ENCODE results near the gene RRP1B.

RRP1B gene

DNA sequence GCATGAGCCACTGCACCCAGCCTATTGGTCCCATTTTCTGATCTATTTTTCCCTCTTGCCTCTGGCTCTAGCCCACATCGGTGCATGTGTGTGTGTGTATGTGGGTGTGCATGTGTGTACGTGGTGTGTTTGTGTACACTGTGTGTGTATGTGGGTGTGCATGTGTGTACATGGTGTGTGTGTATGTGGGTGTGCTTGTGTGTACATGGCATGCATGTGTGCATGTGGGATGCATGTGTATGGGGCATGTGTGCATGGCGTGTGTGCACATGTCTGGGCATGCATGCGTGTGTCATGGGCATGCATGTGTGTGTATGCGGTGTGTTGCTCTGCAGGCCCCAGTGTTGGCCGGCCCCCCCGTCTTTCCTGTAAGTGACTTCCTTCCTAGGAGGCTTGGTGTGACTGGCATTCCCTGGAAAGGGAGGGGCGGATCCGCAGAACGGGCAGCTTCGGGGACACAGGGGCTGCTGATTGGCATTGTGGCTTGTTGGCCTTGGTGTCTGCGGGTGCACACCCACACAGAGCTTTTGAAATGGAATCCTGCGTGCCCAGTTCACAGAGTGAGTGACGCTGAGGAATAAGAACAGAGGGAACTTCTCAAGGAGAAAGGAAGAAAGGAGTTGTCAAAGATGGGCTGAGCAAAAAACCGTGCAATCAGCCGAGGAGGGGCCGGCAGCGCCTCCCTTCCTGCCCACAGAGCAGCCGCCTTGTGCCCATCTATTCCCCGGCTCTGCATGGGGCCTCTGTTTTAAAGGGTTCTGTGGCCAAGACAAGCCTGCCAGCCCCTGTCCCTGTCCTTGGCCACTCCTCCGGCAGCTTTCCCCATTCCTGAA is 67.5 kb downstream of the RRP1B start:
- DNase-seq (ENCODE audit: low read depth), result no peak

DNA sequence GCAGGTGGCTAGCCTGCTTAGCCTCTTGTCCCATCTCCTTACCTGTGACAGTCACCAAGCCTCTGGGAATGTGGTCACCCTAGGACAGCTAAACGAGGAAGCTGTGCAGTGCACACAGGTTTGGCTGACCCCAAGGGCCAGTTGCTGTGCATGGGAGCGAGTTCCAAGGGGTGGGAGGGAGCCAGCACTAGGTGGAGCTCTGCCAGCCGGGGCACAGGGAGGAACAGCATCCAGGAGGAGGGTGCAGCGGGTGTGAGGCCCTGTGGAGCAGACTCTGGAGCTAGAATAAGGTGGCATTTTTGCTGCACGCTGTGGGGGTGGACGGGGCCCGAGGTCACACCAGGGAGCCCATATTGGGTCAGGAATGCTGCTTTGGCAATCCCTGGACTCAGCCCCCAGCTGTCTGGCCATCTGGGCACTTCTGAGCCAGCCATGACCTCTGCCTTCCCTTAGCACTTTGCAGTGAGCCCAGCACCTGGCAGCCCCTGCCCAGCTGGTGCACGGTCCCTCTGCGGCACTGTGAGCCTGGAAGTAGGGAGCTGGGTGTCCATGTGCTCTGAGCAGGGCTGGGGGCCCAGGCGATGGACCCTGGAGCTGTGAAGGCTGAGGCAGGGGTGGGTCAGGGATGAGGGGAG is 68.3 kb downstream of the RRP1B start:
- no peak for DNase-seq (ENCODE audit: low read depth)

DNA sequence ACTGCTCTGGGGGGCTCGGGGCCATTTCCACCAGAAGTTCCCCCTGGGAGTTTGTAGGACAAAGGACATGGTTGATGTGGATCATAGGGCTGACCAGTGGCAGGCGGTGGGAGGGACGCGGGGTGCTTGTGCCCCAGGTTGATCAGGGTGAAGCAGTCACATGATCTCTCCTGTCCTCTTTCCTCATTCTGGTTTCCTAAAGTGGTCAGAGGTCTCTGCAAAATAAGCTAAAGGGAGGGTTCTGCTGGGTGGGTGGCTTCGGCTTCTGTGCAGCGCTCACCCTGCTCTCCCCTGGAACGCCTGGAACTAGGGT is 68.8 kb downstream of the RRP1B start:
- DNase-seq (ENCODE audit: low read depth), result no peak

DNA sequence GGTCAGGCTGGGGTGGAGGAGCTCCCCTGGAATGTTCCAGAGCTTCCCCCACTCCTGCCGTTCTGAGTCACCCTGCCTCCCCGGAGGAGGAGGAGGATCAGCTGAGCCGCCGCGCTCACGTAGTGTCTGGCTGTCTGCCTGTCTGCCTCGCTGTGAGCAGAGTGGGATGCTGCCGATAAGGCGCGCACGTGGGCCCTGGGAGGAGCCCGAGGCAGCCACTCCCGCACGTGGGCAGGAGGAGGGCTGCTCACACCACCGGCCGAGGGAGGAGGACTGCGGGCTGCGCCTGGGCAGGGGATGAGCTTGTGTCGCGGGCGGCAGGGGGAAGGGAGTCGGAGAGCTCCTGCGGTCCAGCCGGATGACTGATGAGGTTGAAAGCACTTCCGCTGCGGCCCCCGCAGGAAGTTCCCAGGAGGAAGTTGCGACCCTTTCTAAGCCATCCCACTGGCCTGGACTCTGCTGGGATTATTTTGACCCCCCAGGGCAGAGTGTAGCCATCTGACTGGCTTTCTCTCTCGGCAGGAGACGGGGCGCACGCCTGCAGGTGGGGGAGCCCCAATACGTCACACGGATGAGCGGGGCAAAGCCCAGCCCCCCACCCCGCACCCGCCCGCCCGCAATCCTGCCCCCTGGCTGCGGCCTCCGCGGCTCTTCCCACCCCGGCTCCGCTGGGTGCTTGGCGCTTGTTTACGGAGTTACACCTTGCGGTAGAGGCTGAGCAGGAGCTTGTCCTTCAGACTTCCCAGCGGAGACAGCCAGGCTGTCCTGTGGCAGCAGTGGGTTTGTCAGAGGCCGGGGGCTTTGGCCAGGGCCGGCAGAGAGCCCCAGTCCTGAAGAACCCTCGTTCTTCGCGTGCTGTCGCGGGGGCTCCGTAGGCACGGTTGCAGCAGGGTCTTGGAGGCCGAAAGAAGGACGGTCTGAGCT is 69.4 kb downstream of the RRP1B start:
- DNase-seq (ENCODE audit: low read depth), result peak; percentile 59

DNA sequence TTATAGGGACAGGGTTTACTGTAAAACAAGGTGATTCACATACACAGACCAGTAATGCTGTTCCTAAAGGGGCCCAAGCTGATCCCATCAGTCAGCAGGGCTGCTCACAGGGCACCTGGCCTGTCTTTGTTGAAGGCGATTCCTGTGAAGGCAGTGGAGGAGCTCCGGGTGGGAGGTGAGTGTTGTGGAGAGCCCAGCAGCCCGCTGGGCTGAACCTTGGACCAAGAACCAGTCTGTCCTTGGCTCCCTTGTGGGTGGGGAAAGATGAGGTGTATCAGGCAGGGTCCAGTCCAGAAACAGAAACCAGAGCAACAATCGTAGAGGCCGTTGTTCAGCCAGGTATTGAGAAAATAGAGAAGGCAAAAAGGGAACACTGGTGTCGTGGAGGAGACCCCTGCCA is 72.1 kb downstream of the RRP1B start:
- DNase-seq (ENCODE audit: low read depth), result no peak

DNA sequence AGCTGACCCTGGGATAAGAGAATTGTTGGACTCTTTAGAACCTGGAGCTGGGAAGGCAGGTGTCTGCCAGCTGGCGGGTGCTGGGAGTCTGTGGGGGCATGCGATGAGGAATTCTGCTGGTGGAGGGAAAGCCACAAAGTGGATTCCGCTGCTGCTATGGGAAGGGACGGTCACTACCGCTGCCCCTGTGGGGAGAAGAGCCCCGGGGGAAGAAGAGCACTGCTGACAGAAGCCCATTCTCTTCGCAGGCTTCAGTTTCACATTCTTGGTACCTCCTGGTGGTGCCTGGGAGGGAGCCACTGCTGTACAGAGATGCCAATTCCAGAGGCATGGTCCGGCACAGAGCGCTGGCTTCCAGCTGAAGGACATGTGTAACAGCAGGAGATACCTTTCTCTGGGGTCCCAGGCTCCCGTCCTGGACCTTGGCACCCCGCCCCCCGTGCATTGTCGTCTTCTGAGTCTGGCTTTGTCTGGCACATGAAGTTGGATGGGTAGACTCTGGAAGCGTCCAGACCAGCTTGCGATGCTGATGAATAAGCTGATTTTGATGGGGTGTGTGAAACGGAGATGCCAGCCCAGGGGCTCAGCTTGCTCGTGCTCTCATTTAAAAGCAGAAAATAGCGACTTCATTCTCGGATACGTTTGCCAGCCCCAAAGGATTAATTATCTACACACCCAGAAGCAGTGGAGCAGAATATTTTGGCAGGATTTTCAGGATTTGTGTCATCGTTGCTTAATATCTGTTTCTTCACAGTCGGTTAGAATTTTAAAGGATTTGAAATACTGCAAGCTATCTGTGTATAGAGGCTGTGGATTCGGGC is 72.7 kb downstream of the RRP1B start:
- DNase-seq (ENCODE audit: low read depth), result no peak

DNA sequence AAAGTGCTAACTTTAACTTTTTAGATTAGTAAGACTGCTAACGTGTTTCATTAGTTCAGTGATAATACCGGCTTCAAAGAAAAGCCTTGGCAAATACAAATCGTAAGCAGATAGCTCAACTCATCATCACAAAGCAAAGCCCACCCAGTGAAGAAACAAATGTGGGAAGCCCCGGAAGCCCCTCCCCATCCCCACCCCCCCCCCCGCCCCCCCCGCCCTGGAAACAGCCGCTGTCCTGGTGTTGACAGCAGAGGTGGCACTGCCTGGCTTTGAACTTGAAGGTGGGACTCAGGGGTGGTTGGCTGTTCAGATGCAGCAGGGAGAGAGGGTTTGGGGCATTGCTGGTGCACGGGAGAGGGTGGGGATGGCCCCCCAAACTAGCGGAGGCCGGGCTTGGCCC is 73.7 kb downstream of the RRP1B start:
- DNase-seq (ENCODE audit: low read depth), result no peak

DNA sequence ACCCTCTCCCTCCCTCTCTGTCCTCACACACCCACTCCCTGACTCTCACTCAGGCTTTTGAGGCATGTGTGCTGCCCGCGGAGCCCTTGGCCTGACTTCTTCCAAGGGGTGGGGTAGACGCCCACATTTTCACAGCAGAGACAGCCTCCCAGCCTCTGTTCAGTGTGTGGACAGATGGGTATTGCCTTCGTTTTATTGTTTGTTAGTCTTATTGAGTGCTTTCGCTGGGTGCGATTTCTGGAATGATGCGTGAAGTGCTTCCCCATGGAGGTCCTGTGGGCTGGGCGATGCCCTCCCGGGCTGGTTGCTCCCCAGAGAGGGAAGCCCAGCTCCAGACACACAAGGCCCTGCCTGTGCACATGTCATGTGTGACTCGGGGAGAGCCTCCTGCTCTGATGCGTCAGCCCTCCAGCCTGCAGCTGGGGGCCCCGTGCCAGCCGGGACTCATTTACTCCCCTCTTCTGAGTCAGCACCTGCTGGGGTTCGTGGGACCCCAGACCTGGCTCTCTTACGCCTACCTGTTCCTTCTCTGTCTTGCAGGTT is 74.2 kb downstream of the RRP1B start:
- DNase-seq (ENCODE audit: low read depth), result no peak

DNA sequence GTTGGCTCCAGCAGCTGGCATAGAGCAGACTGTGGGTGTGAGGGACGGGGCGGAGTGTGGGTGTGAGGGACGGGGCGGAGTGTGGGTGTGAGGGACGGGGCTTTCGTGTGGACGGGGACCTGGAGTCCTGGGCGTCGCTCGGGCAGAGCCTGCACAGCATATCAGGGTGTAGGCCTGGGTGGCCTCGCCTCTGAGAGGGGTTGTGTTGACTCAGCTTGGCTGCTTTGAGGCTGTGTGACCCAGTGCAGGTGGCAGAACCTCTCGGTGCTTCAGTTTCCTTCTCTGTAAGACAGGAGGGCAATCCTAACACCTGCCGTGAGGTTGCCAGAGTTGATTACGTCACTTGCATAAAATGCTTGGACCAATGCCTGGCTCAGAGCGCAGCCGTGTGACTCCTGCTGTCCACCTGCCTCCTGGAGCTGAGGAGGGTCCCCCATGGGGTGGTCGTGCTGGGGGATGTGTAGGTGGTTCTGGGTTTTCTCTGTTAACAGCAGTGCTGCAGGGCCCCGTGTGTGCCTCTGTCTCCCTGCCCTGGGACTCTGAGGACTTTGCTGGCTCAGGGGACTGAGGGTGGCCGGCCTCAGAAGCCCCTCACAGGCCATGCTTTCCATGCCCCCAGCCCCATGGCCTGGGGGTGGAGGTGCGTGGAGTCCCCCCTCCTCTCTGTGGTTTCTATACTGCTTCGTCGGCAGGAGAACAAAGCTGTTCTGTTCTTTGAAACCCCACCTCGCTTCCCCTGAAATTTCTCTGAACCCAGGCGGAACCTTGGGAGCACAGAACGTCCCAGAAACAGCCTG is 75.0 kb downstream of the RRP1B start:
- no peak for DNase-seq (ENCODE audit: low read depth)

DNA sequence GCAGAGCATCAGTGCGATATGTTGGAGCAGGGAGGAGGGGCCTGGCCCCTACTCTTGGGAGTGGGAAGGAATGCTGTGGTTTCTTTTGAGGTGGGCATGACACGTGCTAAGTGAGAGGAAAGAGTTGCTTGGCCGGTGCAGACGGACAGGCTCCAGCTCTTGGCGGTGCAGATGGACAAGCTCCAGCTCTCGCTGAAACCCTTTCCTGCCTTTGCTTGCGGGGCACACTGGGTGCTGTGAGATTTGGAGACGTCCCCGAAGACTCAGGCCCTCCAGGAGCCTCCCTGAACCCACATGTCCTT is 75.5 kb downstream of the RRP1B start:
- DNase-seq (ENCODE audit: low read depth), result no peak

DNA sequence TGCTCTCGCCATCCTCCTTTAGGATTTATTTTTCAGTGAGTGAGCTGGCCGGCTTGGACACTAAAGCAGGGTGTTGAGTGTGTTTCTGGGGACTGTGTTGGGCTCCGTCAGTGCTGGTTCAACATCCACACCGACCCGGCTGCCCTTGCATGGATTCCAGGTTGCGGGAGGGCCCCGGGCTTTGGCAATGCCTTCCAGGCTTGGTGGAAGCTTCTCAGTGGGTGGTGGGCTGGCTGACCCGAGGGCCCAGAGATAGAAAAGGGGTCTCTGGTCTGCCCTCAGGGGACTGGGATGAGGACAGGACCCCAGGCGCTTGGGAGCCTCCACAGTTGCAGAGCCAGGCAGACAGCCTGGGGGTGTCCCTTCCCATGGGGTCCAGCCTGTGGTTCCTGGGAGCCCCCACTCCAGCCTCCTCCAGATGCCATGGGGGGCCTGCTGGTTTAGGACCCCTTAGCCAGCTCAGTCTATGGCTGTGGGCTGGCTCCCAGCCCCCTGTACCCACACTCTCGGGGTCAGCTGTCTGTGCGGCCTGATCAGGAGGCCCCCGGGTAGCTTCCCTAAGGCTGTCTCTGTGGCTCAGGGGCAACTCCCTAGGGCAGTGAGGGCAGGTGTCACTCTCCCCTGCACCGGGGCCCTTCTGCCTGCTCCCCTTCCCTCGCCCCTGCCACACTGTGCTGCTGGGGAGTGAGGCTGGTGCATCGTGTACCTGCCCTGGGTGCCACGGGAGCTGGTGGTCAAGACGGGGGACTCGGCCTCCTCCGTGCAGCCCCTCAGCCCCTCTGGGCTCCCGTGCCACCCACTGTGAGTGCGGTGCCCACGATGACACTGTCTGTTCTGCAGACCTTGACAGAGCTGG is 76.1 kb downstream of the RRP1B start:
- DNase-seq (ENCODE audit: low read depth), result no peak

DNA sequence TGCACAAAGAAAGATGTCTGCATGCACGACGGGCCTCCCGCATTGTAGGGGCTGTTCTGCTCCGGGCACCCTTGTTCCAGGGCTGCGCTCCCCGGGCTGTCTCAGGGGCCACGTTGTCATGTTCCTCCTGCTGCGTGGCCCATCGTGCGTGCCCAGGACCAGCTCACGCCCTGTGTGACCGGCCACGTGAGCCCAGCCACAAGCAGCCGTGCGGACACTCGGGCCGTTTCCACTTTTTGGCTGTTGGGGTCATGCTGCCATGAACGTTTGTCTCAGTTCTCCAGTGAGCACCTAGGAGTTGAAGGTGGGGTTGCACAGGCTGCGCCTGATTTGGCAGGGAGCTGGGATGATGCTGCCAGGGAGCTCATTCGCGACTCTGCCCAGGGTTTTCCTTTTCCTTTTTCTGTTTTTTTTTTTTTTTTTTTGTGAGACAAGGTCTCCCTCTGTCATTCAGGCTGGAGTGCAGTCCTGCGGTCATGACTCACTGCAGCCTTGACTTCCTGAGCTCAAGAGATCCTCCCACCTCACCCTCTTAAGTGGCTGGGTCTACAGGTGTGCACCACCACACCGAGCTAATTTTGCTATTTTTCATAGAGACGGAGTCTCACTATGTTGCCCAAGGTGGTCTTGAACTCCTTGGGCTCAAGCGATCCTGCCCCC is 77.0 kb downstream of the RRP1B start:
- no peak for DNase-seq (ENCODE audit: low read depth)

DNA sequence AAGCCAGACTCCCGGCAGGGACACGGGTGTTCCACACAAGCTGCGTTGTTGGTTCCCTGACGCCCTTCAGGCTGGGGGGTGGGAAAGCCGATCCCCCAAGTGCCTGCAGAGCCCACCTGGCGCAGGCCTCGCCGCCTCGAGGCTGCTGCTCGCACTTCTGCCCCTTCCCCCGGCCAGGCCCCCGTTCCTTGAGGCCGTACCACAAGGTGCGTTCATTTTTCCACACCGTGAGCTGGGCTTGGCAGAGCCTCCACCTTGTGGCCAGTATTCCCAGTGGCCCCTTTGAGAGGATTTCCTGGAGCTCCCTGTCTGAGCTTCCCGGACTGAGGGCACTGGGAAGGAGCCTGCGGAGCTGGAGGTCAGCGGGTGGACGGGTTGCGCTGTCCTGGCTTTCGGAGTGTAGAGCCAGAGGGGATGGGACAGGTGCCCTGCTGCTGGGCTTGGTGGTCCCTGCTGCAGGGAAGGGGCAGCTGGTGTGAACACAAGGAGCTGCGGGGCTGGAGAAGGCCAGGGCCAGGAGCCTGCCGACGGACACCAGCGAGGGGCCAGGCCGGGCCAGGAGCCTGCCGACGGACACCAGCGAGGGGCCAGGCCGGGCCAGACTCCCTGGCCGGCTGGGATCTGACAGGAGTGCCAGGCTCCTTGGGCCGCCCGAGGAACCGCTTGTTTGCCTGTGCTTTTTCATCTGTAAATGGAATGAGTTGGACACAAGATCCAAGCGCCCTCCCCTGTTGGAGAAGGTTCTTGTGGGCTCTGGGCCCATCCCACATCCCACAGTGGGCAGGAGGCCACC is 78.0 kb downstream of the RRP1B start:
- DNase-seq (ENCODE audit: low read depth), result no peak

DNA sequence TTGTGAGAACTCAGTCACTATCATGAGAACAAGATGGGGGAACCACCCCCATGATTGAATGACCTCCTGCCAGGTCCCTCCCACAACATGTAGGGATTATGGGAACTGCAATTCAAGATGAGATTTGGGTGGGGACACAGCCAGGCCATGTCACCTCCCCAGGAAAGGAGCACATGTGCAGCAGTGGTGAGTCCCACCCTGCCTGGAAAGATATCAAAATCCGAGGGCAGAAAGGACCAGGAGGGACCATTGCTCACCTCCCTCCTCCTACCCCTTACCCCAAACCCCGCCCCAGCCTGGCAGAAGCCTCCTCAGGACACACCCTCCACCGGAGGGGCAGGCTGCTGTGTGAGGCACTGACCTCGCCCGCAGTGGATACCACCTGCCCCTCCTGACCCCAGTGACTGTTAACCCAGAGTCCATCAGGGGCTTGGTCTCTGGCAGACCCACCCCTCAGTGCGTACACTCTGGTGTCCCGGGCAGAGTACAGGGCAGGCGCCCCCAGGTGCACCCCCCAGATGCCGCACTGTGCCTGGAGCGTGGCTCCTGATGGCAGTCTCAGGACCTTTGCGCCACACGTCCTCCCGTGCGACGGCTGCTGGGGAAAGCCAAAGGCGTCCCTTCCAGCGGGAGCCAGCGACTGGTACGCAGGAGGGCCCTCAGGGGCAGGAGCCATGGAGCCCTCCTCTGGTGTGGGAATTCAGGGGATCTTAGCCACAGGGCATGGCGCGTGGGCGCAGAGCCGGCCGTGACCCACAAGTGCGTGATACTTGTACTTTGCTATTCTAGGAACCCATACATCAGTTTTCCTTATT is 80.5 kb downstream of the RRP1B start:
- no peak for DNase-seq (ENCODE audit: low read depth)

DNA sequence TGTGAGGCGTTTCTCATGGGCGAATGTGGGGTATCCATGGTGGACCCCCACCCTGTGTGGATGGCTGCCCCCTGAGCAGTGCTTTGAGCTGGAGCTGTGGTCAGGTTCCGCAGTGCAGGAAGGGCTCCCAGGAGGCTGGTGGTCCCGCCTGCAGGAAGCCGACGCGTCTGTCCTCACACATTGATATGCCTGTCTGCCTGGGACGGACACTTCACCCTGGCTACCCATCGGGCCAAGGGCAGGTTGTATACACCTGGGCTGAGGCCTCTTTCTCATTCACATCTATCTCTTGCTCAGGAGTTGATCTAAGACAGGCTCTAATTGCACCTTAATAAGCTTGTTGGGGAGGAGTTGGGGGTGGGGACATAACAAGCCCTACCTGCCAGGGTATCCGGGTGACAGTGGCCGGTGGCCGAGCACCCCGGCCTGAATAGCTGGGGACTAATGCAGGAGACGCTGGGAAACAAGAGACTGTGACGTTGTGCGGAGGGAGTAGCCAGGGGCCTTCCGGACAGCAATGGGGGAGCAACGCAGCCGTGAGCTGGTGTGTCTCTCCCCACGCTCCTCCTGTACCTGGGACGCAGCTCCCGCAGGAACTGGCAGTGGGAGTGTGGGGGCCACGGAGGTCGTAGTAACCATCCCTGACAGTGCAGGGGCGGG is 81.3 kb downstream of the RRP1B start:
- no peak for DNase-seq (ENCODE audit: low read depth)

DNA sequence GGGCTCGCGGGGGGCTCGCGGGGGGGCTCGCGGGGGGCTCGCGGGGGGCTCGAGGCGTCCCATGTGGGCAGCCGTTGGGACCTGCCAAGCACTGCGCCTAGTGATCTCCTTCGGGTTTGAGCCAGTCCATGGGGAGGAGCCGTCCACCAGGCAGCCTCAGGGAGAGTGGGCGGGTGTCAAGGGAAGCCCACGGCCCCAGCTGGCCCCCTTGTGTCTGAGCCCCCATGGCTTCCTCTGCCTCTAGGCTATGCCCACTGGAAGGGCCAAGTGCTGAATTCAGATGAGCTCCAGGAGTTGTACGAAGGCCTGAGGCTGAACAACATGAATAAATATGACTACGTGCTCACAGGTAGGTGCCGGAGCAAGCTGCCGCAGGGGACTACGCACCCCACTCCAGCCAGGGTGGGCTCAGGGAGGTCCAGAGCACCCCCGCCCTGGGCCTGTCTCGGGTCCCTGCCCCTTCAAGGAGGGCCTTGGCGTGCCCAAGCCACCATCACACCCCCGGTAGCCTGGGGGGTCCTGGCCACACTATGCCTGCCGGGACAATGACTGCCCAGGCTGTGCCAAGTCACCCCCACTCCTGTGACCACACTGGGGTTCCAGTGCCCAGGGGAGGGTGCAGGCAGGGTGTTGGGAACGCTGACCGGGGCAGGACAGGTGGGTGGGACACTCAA is 82.2 kb downstream of the RRP1B start:
- no peak for DNase-seq (ENCODE audit: low read depth)

DNA sequence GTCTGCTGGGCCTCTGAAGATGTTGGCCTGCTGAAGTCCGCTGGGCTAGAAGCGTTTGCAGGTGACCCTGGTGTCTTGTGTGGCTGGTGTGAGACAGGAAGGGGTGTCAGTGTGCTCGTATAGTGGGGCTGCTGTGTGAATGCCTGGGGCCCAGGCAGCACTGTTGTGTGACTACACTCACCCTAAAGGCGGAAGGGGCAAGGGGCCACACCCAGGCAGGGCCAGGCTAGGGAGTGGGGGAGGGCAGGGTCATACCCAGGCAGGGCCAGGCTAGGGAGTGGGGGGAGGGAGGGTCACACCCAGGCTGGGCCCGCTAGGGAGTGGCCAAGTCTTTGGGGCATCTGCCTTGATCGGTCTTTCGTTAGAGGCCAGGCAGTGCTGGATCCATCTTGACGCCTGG is 84.6 kb downstream of the RRP1B start:
- no peak for DNase-seq (ENCODE audit: low read depth)

Measured in stimulated activated CD8-positive, alpha-beta memory T cell treated with anti-CD3 and anti-CD28 coated beads, Interleukin-7, amount 100 ng/mL, for 24 hours (primary cell).